ENCODE data around the gene CCDC188.

CCDC188 gene

GRCh38 chr22:20148414-20148813 lies 2.4 kb downstream of the CCDC188 start:
- H3K27ac ChIP-seq, result no peak overlapping the region
- H3K4me3 ChIP-seq, result no peak overlapping the region
- no peaks in the 10 kb centered on the region for H3K9me3 ChIP-seq
- H3K27me3 ChIP-seq, result no peaks in the 10 kb centered on the region
- no peak for TF ChIP-seq CTCF (IDR thresholded peaks at IDR 0.05)
- intact Hi-C loops (cut with DNase I; ENCODE audit: low total_unique reads), result no loop called here
- no peak for DNase-seq
- H3K4me1 ChIP-seq, result no peaks in the 10 kb centered on the region
- H3K36me3 ChIP-seq, result peaks cover 3 to 32% (median 13%) of the 10 kb centered on the region in 3 donors

- no peak for TF ChIP-seq CTCF (IDR thresholded peaks at IDR 0.05)
- no peaks in the 10 kb centered on the region for H3K9me3 ChIP-seq
- no peaks in the 10 kb centered on the region for H3K27me3 ChIP-seq
- H3K4me1 ChIP-seq, result no peaks in the 10 kb centered on the region
- peaks cover 3 to 42% (median 21%) of the 10 kb centered on the region in 3 donors for H3K36me3 ChIP-seq
- no peak for DNase-seq
- no peak overlapping the region for H3K4me3 ChIP-seq
- H3K27ac ChIP-seq, result no peak overlapping the region
- intact Hi-C loops (cut with DNase I; ENCODE audit: low total_unique reads), result no loop called here
Measured at GRCh38 chr22:20147237-20147988, 3.4 kb downstream of the CCDC188 start.

DNA sequence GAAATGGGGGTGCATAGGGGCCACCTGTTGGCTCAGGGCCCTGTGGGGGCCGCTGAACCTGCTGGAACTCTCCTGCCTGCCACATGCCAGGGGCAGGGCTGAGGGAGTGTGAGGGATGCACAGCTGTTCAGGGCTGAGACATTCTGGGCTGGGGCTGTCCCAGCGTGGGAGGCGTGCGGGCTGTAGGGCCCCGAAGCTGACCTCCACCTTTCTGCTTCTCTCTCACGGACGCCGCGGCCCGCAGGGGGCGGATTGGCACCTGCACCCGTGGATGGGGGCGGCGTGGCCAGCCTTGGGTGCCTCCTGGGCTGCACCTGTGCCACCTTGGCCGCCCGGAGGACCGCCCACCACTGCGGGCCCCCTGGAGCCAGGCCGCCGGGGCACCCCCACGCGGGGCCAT lies 4.1 kb downstream of the CCDC188 start:
- no peak overlapping the region for H3K4me3 ChIP-seq
- H3K4me1 ChIP-seq, result no peaks in the 10 kb centered on the region
- peaks cover 3 to 49% (median 24%) of the 10 kb centered on the region in 3 donors for H3K36me3 ChIP-seq
- no peaks in the 10 kb centered on the region for H3K27me3 ChIP-seq
- no peak for DNase-seq
- H3K9me3 ChIP-seq, result no peaks in the 10 kb centered on the region
- intact Hi-C loops (cut with DNase I; ENCODE audit: low total_unique reads), result no loop called here
- no peak for TF ChIP-seq CTCF (IDR thresholded peaks at IDR 0.05)
- H3K27ac ChIP-seq, result no peak overlapping the region

DNA sequence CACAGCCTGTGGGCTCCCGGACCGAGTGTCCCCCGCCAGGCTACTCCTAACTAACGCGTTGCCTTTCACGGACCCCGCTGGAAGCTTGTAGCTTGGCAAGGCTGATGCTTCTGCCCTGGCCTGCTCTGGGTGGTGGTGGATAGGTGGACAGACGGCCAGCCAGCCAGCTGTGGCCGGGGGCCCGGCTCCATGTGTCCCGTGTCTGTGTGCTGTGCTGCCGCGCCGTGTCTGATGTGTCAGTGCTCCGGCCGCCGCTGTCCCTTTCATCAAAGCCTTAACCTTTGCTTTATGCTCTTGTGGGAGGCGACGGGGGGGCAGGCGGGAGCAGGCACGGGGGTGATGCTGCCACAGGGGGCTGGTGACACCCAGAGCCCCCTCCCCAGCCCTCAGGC lies 5.0 kb downstream of the CCDC188 start:
- TF ChIP-seq CTCF (IDR thresholded peaks at IDR 0.05), result no peak
- Histone ChIP-seq H3K36me3 (peaks cover 3 to 58% (median 34%) of the 10 kb centered on the region in 3 donors), H3K9me3 (no peaks in the 10 kb centered on the region), H3K4me1 (no peaks in the 10 kb centered on the region), H3K27ac (no peak overlapping the region), H3K27me3 (no peaks in the 10 kb centered on the region), H3K4me3 (no peak overlapping the region)
- DNase-seq, result no peak
- intact Hi-C loops (cut with DNase I; ENCODE audit: low total_unique reads), result no loop called here

- H3K9me3 ChIP-seq, result no peaks in the 10 kb centered on the region
- no peak for DNase-seq
- intact Hi-C loops (cut with DNase I; ENCODE audit: low total_unique reads), result no loop called here
- H3K27me3 ChIP-seq, result no peaks in the 10 kb centered on the region
- no peak overlapping the region for H3K4me3 ChIP-seq
- H3K36me3 ChIP-seq, result peaks cover 3 to 63% (median 39%) of the 10 kb centered on the region in 3 donors
- H3K4me1 ChIP-seq, result no peaks in the 10 kb centered on the region
- H3K27ac ChIP-seq, result no peak overlapping the region
- no peak for TF ChIP-seq CTCF (IDR thresholded peaks at IDR 0.05)
Measured at GRCh38 chr22:20145206-20145831, 5.5 kb downstream of the CCDC188 start.

All from tibial artery (tissue), 4 donors.